DND-41 (cell line): ENCODE measurements around the gene HELZ2.

ENCODE experiments used
- CTCF ChIP-seq: IDR thresholded peaks from 2 replicates; pipeline ENCODE4 v1.5.1; 2012; ENCODE audit warnings: borderline replicate concordance, low read length, moderate library complexity, mild to moderate bottlenecking; ENCODE audit not compliant: poor library complexity, severe bottlenecking; ENCODE audit errors: extremely low read depth
- EZH2 ChIP-seq: IDR thresholded peaks from 3 replicates; pipeline ENCODE4 v1.6.1; 2012; ENCODE audit warnings: borderline replicate concordance, low read depth, mild to moderate bottlenecking, moderate library complexity, low read length, inconsistent platforms; ENCODE audit not compliant: severe bottlenecking

- TF ChIP-seq EZH2, result no peak
- no peak for TF ChIP-seq CTCF
Observed at GRCh38 chr20:63532449-63532971, 41.5 kb downstream of the HELZ2 start.
